ENCODE data around the gene PHLPP2.
A peak's percentile ranks its signal among the peaks of the same experiment; 100 is the strongest.
"Not testable (repeated sequence)": the region's sequence is repeated elsewhere in the genome, so short reads cannot be mapped to it uniquely, and the experiment has no call there.

The PHLPP2 gene

GRCh38 chr16:71722801-71723536 lies 1.5 kb downstream of the PHLPP2 start:
- peak; percentile 2 for DNase-seq

- no peak for DNase-seq
Measured at GRCh38 chr16:71721066-71721740, 3.3 kb downstream of the PHLPP2 start.

DNA sequence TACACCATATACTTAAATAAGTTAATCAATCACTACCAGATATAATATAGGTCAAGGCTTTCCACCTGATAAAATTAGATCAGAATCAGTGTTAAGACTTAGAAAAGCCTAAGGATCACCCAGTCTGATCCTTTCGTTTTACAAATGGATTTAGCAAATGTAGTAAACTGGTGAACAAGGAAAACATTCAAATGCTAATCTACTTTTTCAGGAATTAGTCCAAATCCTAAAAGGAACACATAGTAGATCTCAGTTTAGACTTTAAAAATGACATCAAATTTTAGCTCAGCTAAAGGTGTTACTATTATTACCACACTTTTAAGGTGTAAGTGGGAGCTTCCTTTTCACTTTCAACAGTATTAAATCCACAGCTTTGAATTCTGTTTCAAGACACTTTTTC lies 12.0 kb downstream of the PHLPP2 start:
- DNase-seq = no peak

GRCh38 chr16:71711789-71712188 lies 12.7 kb downstream of the PHLPP2 start:
- DNase-seq = no peak

- no peak for DNase-seq
Measured at GRCh38 chr16:71709229-71709781, 15.2 kb downstream of the PHLPP2 start.

- no peak for DNase-seq
Measured at GRCh38 chr16:71708696-71709095, 15.8 kb downstream of the PHLPP2 start.

DNA sequence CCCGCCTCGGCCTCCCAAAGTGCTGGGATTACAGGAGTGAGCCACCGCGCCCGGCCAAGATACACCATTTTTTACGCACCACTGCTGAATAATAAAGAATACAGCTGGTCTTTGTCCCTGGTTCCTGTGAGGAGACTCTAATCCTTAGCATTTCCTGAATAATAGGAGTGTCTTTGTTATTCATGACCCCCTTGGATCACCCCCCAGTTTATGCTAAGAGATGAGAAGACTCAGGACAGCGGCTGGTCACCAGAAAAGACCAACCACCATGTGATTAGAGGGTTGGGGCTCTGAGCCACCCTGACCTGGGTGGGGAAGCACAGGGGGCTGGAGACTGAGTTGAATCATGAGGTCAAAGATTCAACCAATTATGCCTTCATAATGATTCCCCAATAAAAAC lies 17.3 kb downstream of the PHLPP2 start:
- DNase-seq = no peak

DNA sequence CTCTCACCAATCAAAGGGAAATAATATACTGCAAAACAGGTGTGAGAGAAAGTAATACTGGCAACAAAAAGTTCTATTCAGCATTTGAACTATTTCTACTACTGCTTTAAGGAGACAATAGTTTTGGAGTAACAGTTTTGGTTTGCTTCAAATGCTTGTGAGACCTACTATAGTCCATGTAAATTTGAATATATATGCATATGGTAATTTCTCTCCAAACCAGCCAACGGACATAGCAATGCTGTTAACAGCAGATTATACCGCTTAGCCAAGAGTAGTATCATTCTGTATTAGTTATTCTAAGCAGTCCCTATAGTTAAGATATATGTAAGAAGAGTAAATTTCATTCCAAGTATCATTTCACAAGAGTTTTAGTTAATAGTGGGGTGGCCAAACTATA lies 18.5 kb downstream of the PHLPP2 start:
- no peak for DNase-seq

DNA sequence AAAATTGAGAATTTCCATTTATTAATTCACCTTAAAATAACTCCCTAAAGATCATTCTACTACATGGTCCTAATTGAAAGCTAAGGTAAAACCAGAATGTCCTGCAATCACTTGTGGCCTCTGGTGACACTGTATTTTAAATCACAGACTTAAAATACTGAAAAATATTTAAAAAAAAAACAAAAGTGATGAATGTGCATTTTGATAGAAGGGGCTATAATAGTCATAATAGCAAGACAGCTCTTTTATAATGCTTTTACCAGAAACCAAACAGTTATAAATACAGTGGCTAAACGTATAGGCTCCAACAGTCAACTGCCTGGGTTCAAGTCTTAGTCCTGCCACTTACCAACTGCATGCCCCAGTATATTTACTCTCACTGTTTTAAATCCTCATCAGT lies 21.2 kb downstream of the PHLPP2 start:
- DNase-seq = no peak

GRCh38 chr16:71700831-71701230 lies 23.7 kb downstream of the PHLPP2 start:
- DNase-seq = no peak

DNA sequence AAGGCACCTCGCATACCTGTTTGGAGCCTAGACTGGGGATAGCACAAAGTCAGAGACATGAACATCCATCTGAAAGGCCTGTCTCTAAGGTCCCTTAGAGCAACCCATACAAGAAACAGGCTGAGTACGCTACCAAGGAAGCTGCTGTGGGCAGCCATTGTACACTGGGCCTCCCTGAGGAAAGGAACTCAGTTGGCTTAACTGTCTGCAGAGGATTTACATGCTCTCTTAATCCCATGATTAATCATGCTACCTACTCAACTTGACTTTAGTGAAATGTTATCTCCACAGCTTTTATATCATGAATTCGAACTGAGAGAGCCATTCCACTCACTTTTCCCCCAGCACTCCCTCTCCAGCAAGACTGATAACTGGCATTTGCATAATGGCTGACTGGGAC lies 26.0 kb downstream of the PHLPP2 start:
- no peak for DNase-seq

DNA sequence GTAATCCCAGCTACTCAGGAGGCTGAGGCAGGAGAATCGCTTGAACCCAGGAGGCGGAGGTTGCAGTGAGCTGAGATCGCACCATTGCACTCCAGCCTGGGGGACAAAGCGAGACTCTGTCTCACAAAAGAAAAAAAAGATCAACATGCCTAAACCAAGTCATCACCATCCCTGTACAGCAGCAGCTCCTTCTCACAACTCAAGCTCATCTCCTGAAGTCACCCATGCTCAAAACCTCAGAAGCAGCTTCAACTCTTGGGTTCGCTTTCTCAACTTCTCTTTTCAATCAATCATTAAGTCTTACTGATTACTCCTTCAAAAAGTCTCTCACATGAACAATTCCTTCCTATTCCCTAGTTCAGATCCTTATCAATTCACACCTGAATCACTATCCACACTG lies 31.3 kb downstream of the PHLPP2 start:
- no peak for DNase-seq

DNA sequence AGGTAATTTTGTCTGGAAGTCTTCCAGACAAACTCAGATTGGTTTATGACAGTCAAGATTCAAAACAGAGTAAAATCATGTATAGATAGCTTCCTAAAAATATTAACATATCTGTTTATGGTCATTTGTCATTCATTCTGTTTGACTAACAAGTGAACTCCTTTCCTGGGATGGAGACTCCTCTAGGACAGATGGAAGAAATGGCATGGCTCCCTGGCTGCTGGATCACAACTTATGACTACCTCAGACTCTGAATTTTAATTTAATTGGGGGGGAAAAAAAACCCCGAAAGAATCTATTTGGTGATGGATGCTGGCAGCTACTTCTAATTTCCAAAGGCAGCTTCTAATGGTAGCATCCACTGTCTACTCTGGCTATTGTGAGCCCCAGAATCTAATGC lies 34.6 kb downstream of the PHLPP2 start:
- DNase-seq = no peak

DNA sequence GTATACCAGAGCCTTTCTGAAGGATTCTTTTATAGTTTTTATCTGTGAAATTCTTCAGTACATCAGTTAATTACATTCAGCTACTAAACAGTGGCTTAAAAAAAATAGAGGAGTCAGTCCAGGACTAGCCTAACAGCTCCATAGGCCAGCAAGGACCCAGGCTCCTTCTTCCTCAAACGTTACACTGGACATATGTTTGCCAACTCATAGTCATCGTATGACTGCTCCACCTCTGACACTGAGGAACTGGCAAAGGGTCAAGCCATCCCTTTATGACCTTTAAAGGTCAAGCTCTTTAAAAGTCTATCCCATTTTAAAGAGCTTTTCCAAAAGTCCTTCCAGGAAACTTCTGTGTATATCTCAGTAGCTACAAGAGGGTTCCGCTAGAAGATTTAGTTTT lies 36.6 kb downstream of the PHLPP2 start:
- DNase-seq = no peak

DNA sequence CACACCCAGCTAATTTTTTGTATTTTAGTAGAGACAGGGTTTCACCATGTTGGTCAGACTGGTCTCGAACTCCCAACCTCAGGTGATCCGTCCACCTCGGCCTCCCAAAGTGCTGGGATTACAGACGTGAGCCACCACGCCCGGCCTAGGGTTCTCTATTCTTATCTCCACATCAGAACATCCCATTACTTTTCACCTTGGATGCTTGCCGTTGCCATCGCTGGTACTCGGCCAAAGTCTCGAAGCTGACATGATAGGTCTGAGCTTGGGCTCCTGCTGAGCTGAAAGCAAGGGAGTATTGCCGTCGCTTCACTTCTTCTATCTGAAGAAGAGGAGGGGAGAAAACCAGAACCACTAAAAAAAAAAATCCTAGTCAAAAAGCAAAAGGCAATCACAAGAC lies 40.2 kb downstream of the PHLPP2 start:
- DNase-seq = not testable (repeated sequence)

GRCh38 chr16:71681360-71681759 lies 43.1 kb downstream of the PHLPP2 start:
- DNase-seq = no peak

GRCh38 chr16:71676236-71676635 lies 48.3 kb downstream of the PHLPP2 start:
- DNase-seq = no peak

DNA sequence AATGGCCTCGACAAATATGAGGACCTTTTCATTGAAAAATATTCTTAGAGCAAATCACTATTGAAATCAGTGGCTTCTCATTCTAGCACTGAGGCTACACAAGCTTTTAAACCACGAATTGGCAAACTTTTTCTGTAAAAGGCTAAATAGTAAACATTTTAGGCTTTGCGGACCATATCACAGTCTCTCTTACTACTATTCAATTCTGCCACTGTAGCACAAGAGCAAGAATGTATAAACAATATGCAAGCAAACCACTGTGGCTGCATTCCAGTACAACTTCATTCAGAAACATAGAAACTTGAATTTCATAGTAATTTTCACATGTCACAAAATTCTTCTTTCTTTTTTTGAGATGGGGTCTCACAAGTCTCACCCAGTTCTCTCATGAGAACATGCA lies 49.1 kb downstream of the PHLPP2 start:
- no peak for DNase-seq

- DNase-seq = no peak
Measured at GRCh38 chr16:71674229-71674628, 50.3 kb downstream of the PHLPP2 start.

DNA sequence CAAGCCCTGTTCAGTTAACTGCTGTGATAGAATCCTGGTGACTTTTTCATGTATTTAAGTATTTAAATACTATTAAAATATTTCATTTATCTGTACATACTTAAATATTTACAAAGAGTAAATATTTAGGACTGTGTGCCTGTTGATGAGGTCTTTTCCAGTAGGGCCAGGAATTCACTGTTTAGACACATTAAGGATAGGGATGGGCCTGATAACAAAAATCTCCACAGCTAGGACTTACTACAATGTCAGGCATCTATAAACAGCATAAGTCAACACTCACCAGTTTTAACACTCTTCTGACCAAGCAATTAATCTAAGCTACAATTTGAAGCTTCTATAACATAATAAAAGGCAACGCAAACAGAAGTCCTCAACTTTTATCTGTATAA lies 50.9 kb downstream of the PHLPP2 start:
- no peak for DNase-seq

- DNase-seq = no peak
Measured at GRCh38 chr16:71672803-71673581, 51.5 kb downstream of the PHLPP2 start.

DNA sequence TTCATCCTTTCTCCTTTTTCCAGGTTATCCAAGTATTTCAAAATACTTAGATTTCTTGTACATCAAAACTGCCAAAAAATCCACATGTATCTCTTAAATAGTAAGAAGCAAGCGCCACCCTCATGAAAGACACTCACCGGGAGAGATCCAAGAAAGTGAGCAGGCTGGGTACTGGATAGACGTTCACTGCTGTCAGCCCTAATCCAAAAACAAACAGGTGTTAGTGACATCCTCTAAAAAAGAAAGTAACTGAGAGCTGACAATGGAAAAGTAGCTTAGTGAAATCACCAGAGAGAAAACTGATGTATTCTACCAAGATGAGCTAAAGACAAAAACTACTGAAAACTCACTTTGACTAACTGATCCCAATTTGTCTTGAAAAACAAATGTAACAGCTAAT lies 52.4 kb downstream of the PHLPP2 start:
- no peak for DNase-seq

DNA sequence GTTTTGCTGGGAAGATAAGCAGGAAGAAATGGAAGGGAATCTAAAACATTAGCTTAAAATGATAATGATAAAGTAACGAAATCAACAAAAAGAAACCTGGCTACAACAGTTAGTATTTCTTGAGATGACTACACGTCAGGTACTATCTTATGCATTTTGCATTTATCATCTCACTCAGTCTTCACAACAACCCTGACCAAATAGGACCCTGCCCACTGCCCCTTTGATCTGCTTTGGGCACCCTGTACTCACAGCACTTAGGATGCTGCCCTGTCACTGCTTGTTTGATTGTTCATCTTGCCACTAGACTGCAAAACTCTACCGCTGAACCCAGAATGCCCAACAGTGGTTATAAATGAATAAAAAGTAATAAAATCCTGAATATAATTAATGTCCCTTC lies 53.3 kb downstream of the PHLPP2 start:
- DNase-seq = no peak

GRCh38 chr16:71670537-71670936 lies 54.0 kb downstream of the PHLPP2 start:
- DNase-seq = no peak

All from NCI-H774 (cell line).